Hippocampal formation (tissue), 2 donors: ENCODE data around the gene CATSPERZ.

Source experiments
- DNase-seq, 2 donors: peaks; one replicate each; lab custom pipeline; 2025; lab: John Stamatoyannopoulos, UW

CATSPERZ gene

DNA sequence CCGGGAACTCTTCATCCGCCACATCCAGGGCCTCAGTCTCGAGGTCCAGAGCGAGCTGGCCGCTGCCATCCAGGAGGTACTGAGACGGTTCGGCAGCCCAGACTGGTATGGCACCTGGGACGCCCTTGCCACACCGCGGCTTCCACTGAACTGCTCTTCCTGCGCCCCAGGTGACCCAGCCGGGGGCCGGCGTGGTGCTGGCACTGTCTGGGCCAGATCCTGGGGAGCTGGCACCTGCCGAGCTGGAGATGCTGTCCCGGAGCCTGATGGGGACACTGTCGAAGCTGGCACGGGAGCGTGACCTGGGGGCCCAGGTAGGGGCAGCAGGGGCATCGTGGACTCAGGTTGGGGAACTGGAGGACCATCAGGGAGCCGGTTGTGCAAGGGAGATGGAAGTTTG, 41.3 kb downstream of the CATSPERZ start:
- no peak for DNase-seq

- DNase-seq, result peak; percentile 31 to 62
Observed at GRCh38 chr11:64341851-64342791, 42.0 kb downstream of the CATSPERZ start.

- DNase-seq, result no peak
Observed at GRCh38 chr11:64342869-64343745, 42.9 kb downstream of the CATSPERZ start.

- no peak for DNase-seq
Observed at GRCh38 chr11:64343767-64344559, 43.8 kb downstream of the CATSPERZ start.

DNA sequence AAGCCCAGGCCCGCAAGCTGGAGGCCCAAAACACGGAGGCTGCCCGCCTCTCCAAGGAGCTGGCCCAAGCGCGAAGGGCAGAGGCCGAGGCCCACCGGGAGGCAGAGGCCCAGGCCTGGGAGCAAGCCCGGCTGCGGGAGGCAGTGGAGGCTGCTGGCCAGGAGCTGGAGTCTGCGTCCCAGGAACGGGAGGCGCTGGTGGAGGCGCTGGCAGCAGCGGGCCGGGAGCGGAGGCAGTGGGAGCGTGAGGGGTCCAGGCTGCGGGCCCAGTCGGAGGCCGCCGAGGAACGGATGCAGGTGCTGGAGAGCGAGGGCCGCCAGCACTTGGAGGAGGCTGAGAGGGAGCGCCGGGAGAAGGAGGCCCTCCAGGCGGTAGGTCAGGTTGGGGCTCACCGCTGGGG, 44.6 kb downstream of the CATSPERZ start:
- DNase-seq, result no peak

DNA sequence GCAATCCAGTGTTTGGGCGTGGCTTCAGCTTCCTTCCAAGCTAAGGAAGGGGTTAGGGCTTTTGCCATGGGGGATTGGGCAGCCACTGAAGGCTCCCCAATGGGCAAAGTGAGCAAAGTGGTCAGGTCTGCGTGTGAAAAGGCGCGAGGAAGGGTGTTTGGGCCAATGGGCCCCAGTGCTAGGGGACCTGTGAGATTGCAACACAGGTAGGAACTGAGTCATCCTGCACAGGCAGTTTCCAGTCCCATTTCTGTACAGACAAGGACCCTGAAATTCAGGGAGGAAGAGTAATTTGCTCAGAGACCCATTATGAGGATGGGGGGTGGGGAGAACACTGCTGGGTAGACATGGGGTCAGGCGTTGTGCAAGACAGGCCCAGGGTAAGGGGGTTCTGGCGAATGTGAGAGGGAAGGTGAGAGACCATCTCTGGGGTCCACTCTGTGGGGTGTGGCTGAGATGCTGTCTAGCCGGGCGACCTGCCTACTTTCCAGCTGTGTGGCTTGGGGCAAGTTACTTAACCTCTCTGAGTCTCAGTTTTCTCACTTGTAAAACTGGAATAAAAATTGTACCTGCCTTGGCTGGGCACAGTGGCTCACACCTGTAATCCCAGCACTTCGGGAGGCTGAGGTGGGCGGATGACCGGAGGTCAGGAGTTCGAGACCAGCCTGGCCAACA, 47.2 kb downstream of the CATSPERZ start:
- DNase-seq, result no peak

GRCh38 chr11:64348383-64349024, 48.3 kb downstream of the CATSPERZ start:
- DNase-seq, result no peak

GRCh38 chr11:64349025-64349387, 48.8 kb downstream of the CATSPERZ start:
- no peak for DNase-seq

DNA sequence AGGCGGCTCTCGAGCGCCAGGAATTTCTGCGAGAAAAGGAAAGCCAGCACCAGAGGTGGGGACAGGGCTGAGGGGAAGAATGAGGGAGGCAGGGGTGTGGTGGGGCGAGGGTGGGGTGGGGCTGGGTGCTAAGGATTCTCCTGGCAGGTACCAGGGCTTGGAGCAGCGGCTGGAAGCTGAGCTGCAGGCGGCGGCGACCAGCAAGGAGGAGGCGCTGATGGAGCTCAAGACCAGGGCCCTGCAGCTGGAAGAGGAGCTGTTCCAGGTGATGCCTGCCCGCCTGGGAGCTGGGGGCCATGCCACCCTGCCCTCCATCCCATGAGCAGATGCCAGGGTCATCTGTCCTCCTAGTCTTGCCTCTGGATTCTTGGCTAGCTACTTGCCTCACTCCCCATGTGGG, 49.2 kb downstream of the CATSPERZ start:
- DNase-seq, result no peak

DNA sequence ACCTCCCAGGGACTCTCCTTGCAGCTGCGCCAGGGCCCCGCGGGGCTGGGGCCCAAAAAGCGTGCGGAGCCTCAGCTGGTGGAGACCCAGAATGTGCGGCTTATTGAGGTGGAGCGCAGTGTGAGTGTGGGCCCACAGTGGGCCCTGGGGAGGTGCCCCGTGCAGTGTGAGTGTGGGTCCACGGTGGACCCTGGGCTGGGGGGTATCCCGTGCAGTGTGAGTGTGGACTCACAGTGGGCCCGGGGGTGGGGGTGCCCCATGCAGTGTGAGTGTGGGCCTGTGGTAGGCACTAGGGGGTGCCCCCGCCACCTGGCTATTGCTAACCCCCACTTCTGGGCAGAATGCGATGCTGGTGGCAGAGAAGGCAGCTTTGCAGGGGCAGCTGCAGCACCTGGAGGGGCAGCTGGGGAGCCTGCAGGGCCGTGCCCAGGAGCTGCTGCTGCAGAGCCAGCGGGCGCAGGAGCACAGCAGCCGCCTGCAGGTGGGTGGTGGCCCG, 51.0 kb downstream of the CATSPERZ start:
- DNase-seq, result no peak

DNA sequence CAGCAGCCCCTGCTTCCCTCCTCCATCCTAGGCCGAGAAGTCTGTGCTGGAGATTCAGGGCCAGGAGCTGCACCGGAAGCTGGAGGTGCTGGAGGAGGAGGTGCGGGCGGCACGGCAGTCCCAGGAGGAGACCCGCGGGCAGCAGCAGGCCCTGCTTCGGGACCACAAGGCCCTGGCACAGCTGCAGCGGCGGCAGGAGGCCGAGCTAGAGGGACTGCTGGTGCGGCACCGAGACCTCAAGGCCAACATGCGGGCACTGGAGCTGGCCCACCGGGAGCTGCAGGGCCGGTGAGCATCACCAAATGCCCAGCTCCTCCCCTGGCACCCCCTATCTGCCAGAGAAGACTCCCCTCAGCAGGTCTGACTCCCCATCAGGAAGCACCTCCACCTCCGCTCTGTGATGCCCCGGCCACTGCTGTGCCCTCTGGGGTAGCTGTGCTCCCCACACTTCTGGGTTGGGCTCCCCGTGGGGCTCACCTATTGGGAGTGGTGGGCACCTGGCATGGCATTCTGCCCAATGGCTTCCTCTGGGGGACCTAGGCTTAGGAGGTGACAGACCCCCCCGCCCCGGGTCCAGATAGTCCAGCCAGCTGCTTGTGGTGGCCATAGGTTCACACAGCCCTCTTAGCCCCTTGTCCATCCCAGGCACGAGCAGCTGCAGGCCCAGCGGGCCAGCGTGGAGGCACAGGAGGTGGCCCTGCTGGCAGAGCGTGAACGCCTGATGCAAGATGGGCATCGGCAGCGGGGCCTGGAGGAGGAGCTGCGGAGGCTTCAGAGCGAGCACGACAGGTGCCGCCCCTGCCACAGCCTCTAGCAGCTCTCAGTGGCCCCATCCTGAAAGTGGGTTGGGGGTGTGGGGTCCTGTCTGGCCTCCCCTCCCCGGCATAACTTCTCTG, 52.2 kb downstream of the CATSPERZ start:
- no peak for DNase-seq

DNA sequence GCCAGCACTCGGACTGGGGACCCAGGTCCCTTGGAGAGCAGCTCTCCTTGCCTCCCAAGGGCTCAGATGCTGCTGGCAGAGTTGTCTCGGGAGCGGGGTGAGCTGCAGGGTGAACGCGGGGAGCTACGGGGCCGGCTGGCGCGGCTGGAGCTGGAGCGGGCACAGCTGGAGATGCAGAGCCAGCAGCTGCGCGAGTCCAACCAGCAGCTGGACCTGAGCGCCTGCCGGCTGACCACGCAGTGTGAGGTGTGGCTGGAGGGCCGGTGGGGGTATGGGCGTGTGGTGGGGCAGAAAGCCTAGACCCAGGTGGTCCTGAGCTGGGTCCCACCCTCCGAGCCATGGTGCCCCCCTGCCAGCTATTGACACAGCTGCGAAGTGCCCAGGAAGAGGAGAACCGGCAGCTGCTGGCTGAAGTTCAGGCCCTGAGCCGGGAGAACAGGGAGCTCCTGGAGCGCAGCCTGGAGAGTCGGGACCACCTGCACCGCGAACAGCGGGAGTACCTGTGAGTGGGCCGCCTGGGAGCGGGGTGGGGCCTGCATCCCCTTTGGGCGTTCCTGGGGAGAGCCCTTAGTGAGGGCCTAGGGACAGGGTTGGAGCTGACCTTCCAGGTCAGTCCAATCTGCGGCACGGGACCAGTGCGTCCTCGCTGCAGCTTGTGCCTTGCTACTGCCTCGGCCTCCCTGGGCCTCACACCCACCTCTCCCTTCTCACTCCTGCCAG, 53.0 kb downstream of the CATSPERZ start:
- DNase-seq, result no peak

- no peak for DNase-seq
Observed at GRCh38 chr11:64353715-64354506, 53.8 kb downstream of the CATSPERZ start.
